Gastroesophageal sphincter (tissue), 4 donors: ENCODE data around the gene PPP2R2B. TPM values are rescaled to one million over a fixed set of nuclear protein-coding genes. Genes with fewer than 3 reads are reported as not detected.

Experiments
- ATAC-seq: fragments of 150-250 bp; one replicate; pipeline ENCODE4 v1.9.1; 2016; ENCODE audit warnings: mild to moderate bottlenecking, moderate library complexity
- H3K27ac ChIP-seq, 4 donors: fragments of 200-600 bp; sonication (generic) in 3 of 4; 1 replicate in 3 of 4; 2 replicates in 1 of 4; pipeline ENCODE4 v1.5.1; 2016 to 2019
- H3K27me3 ChIP-seq: fragments of 200-600 bp; sonication (generic); one replicate; pipeline ENCODE4 v1.5.1; 2019
- H3K36me3 ChIP-seq, 2 donors: fragments of 200-600 bp; sonication (generic); one replicate each; pipeline ENCODE4 v1.5.1; 2019; ENCODE audit warnings: control low read depth in 1 of 2
- H3K4me1 ChIP-seq, 3 donors: fragments of 200-600 bp; sonication (generic); 1 replicate in 2 of 3; 2 replicates in 1 of 3; pipeline ENCODE4 v1.5.1; 2016 to 2019; ENCODE audit warnings: control low read depth in 2 of 3
- H3K4me3 ChIP-seq, 2 donors: fragments of 200-600 bp; sonication (generic); one replicate each; pipeline ENCODE4 v1.5.1; 2019; ENCODE audit warnings: mild to moderate bottlenecking in 1 of 2, moderate library complexity in 1 of 2
- H3K9me3 ChIP-seq, 3 donors: fragments of 200-600 bp; sonication (generic); one replicate each; pipeline ENCODE4 v1.5.1; 2017 to 2019; ENCODE audit warnings: control low read depth in 2 of 3
- CTCF ChIP-seq, 4 experiments: fragments of 200-600 bp in 2 of 4; fragments of 450-650 bp in 2 of 4; sonication (generic) in 1 of 4; IDR thresholded peaks; one replicate each; pipeline ENCODE4 v1.5.1; 2017 to 2019; ENCODE audit warnings: antibody characterized with exemption in 4 of 4, mild to moderate bottlenecking in 2 of 4, moderate library complexity in 2 of 4
- EP300 ChIP-seq: sonication (generic); formaldehyde crosslinking; IDR thresholded peaks from one replicate; pipeline ENCODE4 v1.6.1; 2017; ENCODE audit warnings: antibody characterized with exemption, mild to moderate bottlenecking
- POLR2A ChIP-seq, 2 donors: fragments of 450-650 bp; IDR thresholded peaks; one replicate each; pipeline ENCODE4 v1.6.1; 2017; ENCODE audit warnings: antibody characterized with exemption in 2 of 2, mild to moderate bottlenecking in 2 of 2, moderate library complexity in 1 of 2
- POLR2AphosphoS5 ChIP-seq: sonication (generic); formaldehyde crosslinking; IDR thresholded peaks from one replicate; pipeline ENCODE4 v1.6.1; 2017; ENCODE audit warnings: antibody characterized with exemption
- WGBS, 2 donors: methylation state at CpG; one replicate each; pipeline ENCODE4 v1.1.5; 2018; ENCODE audit warnings: low coverage in 1 of 2; 5-methylcytosine and 5-hydroxymethylcytosine counted together
- total RNA-seq, 4 donors: library from RNA; depleted of rRNA; stranded (reverse); fragments of >200 nt; gene quantifications; one replicate each; pipeline ENCODE4 v1.1.0, GENCODE V29; 2016

Gene PPP2R2B
- total RNA-seq, 4 donors from 2014 or later = 1.0 to 3.0 (median 2.3) TPM

GRCh38 chr5:146821732-146822131 lies 56.8 kb downstream of the PPP2R2B start:
- H3K27ac ChIP-seq = no peak overlapping the region
- no peak for TF ChIP-seq EP300
- no peak for ATAC-seq
- H3K4me3 ChIP-seq = no peak overlapping the region
- H3K9me3 ChIP-seq = no peaks in the 10 kb centered on the region
- H3K27me3 ChIP-seq = no peaks in the 10 kb centered on the region
- H3K4me1 ChIP-seq = no peaks in the 10 kb centered on the region
- WGBS, 2 donors = 74 to 87% methylated on average over 3 of the region's 3 CpGs
- no peaks in the 10 kb centered on the region for H3K36me3 ChIP-seq

- no peaks in the 10 kb centered on the region for H3K9me3 ChIP-seq
- TF ChIP-seq CTCF (IDR thresholded peaks at IDR 0.05) = no peak
- no peak for TF ChIP-seq POLR2A (IDR thresholded peaks at IDR 0.05)
- no peak for TF ChIP-seq EP300
- TF ChIP-seq POLR2AphosphoS5 = no peak
- no peaks in the 10 kb centered on the region for H3K36me3 ChIP-seq
- H3K4me3 ChIP-seq = no peak overlapping the region
- WGBS, 2 donors = 81 to 100% methylated on average over 3 of the region's 3 CpGs
- H3K27me3 ChIP-seq = no peaks in the 10 kb centered on the region
- H3K27ac ChIP-seq = no peak overlapping the region
- H3K4me1 ChIP-seq = no peaks in the 10 kb centered on the region
- ATAC-seq = no peak
These were observed 57.6 kb downstream of the PPP2R2B start for GRCh38 chr5:146820987-146821386.

DNA sequence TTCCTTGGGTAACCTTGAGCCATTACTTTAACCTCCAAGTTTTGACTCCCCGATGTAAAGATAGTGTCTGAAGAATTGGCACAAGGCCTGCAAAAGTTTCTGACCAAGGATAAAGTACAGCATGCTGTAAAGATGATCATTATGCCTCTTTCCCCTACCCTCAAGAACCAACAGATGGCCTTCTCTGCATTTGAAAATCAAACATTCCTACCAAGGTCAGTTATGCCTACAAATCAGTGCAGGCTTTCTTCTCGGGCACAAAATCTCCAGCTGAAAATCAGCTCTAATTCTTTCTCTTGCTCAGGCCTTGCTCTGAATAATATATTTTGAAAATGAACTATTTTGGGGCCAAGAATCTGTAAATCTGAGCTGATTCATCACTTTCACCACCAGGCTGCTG lies 59.7 kb downstream of the PPP2R2B start:
- ATAC-seq = no peak
- Histone ChIP-seq H3K36me3 (no peaks in the 10 kb centered on the region), H3K27me3 (no peaks in the 10 kb centered on the region), H3K4me3 (no peak overlapping the region), H3K9me3 (no peaks in the 10 kb centered on the region), H3K4me1 (no peaks in the 10 kb centered on the region), H3K27ac (no peak overlapping the region)
- 29 to 64% methylated on average over 2 of the region's 2 CpGs for WGBS, 2 donors
- TF ChIP-seq POLR2A (IDR thresholded peaks at IDR 0.05) = no peak
- TF ChIP-seq EP300 = no peak
- TF ChIP-seq CTCF (IDR thresholded peaks at IDR 0.05) = no peak
- no peak for TF ChIP-seq POLR2AphosphoS5

DNA sequence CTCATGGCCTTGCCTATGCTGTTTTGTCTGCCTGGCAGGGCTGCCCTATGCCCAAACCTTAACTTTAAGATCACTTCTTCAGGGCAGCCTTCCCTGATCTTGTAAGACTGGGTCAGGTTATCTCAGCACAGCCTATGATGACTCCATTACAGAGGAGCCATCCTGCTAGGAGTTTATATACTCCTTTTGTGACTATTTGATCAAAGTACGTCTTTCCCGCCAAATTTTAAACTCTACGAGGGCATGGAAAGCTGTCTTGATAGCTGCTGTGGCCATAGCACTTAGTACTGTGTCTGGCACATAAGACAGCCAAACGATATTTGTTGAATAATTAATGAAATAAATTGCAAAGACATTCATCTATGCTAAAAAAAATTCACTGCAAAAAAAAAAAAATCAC lies 60.6 kb downstream of the PPP2R2B start:
- TF ChIP-seq CTCF (IDR thresholded peaks at IDR 0.05) = no peak
- TF ChIP-seq EP300 = no peak
- TF ChIP-seq POLR2AphosphoS5 = no peak
- no peak for TF ChIP-seq POLR2A (IDR thresholded peaks at IDR 0.05)
- no peaks in the 10 kb centered on the region for H3K4me1 ChIP-seq
- no peak for ATAC-seq
- H3K27ac ChIP-seq = no peak overlapping the region
- no peaks in the 10 kb centered on the region for H3K9me3 ChIP-seq
- H3K27me3 ChIP-seq = no peaks in the 10 kb centered on the region
- H3K4me3 ChIP-seq = no peak overlapping the region
- WGBS, 2 donors = 75 to 85% methylated on average over 4 of the region's 4 CpGs
- no peaks in the 10 kb centered on the region for H3K36me3 ChIP-seq

GRCh38 chr5:146816775-146817387 lies 61.7 kb downstream of the PPP2R2B start:
- Histone ChIP-seq H3K27me3 (no peaks in the 10 kb centered on the region), H3K4me1 (no peaks in the 10 kb centered on the region), H3K27ac (no peak overlapping the region), H3K9me3 (no peaks in the 10 kb centered on the region), H3K36me3 (no peaks in the 10 kb centered on the region), H3K4me3 (no peak overlapping the region)
- no peak for TF ChIP-seq POLR2AphosphoS5
- no peak for TF ChIP-seq CTCF (IDR thresholded peaks at IDR 0.05)
- TF ChIP-seq EP300 = no peak
- no peak for TF ChIP-seq POLR2A (IDR thresholded peaks at IDR 0.05)
- 18 to 29% methylated on average over 1 of the region's 1 CpG for WGBS, 2 donors
- no peak for ATAC-seq
